ENCODE measurements around the gene WDR38. TPM values are rescaled to one million over a fixed set of nuclear protein-coding genes. Genes with fewer than 3 reads are reported as not detected.
A peak's percentile ranks its signal among the peaks of the same experiment; 100 is the strongest.

Gene WDR38
- total and polyA plus RNA-seq, 9 of the 15 experiments (the other 6 are each of a cell fraction or from before 2014, with no cell fraction given), result not detected

DNA sequence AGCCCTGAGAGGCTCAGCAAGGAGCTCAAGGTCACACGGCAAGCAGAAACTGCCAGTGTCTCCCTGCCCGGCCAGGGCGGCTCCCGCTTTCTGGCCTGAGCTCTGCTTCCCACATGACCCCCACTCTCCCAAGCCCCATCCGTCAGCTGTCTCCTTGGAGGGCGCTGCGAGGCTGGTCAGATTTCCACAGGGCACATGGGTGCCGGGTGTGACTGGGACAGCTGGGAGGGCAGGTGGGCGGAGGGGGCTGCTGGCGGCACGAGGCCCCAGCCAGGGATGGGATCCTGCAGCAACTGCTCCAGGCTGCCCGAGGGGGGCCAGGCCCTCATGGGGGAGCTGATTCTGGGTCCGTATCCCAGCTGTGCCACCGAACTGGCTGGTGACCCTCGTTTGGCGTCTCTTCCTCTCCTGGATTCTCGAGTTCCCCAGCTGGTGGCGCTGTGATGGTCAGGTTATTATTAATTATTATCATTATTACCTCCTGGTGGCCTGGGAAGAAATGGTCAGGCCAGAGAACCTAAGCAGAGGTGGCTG is 12.9 kb upstream of the WDR38 start (continued):
- TF ChIP-seq HMGN3 (IDR thresholded peaks at IDR 0.05; ENCODE audit: borderline replicate concordance, extremely low read depth, insufficient read length, low read depth, low read length) (peak; percentile 34), SMC3 (conservative IDR thresholded peaks at IDR 0.05; ENCODE audit: insufficient read depth, low read depth, low read length) (0 out of 2 replicates have a peak, but pooled peaks have one; percentile 17), PTBP1 (IDR thresholded peaks at IDR 0.05; ENCODE audit: low read depth, low read length) (no peak), ZKSCAN1 (IDR thresholded peaks at IDR 0.05; ENCODE audit: low read depth, low read length) (no peak), ZC3H8 (IDR thresholded peaks at IDR 0.05) (no peak), U2AF2 (optimal IDR thresholded peaks at IDR 0.05; ENCODE audit: low read depth, low read length) (no peak), MEF2D (tag; conservative IDR thresholded peaks at IDR 0.05; ENCODE audit: low read depth) (no peak), ZNF77 (CRISPR knock-in tag; IDR thresholded peaks at IDR 0.05) (no peak), MED1 (CRISPR knock-in tag; IDR thresholded peaks at IDR 0.05; ENCODE audit: borderline replicate concordance) (no peak), PCBP1 (IDR thresholded peaks at IDR 0.05; ENCODE audit: low read depth, low read length, poor library complexity, severe bottlenecking) (peak; percentile 56), SPI1 (IDR thresholded peaks at IDR 0.05; ENCODE audit: borderline replicate concordance, low read depth, low read length) (0 out of 2 replicates have a peak, but pooled peaks have one; percentile 20), COPS2 (conservative IDR thresholded peaks at IDR 0.05) (no peak), BRCA1 (IDR thresholded peaks at IDR 0.05) (no peak), BRCA1 (CRISPR knock-in tag; IDR thresholded peaks at IDR 0.05) (no peak)
- TF ChIP-seq, protein P1, sequence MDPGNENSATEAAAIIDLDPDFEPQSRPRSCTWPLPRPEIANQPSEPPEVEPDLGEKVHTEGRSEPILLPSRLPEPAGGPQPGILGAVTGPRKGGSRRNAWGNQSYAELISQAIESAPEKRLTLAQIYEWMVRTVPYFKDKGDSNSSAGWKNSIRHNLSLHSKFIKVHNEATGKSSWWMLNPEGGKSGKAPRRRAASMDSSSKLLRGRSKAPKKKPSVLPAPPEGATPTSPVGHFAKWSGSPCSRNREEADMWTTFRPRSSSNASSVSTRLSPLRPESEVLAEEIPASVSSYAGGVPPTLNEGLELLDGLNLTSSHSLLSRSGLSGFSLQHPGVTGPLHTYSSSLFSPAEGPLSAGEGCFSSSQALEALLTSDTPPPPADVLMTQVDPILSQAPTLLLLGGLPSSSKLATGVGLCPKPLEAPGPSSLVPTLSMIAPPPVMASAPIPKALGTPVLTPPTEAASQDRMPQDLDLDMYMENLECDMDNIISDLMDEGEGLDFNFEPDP (CRISPR knock-in tag; IDR thresholded peaks at IDR 0.05), result no peak
- TF ChIP-seq, protein P2, sequence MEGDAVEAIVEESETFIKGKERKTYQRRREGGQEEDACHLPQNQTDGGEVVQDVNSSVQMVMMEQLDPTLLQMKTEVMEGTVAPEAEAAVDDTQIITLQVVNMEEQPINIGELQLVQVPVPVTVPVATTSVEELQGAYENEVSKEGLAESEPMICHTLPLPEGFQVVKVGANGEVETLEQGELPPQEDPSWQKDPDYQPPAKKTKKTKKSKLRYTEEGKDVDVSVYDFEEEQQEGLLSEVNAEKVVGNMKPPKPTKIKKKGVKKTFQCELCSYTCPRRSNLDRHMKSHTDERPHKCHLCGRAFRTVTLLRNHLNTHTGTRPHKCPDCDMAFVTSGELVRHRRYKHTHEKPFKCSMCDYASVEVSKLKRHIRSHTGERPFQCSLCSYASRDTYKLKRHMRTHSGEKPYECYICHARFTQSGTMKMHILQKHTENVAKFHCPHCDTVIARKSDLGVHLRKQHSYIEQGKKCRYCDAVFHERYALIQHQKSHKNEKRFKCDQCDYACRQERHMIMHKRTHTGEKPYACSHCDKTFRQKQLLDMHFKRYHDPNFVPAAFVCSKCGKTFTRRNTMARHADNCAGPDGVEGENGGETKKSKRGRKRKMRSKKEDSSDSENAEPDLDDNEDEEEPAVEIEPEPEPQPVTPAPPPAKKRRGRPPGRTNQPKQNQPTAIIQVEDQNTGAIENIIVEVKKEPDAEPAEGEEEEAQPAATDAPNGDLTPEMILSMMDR (IDR thresholded peaks at IDR 0.05 in 2 of 3, conservative IDR thresholded peaks at IDR 0.05 in 1 of 3; ENCODE audit: insufficient read depth in 2 of 3, low read depth in 1 of 3, low read length in 3 of 3), result peak; percentile 67 to 84 (median 77)
- TF ChIP-seq, protein P3, sequence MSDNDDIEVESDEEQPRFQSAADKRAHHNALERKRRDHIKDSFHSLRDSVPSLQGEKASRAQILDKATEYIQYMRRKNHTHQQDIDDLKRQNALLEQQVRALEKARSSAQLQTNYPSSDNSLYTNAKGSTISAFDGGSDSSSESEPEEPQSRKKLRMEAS (CRISPR knock-in tag; IDR thresholded peaks at IDR 0.05), result no peak
- TF ChIP-seq, protein P4, sequence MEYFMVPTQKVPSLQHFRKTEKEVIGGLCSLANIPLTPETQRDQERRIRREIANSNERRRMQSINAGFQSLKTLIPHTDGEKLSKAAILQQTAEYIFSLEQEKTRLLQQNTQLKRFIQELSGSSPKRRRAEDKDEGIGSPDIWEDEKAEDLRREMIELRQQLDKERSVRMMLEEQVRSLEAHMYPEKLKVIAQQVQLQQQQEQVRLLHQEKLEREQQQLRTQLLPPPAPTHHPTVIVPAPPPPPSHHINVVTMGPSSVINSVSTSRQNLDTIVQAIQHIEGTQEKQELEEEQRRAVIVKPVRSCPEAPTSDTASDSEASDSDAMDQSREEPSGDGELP (CRISPR knock-in tag; IDR thresholded peaks at IDR 0.05; ENCODE audit: borderline replicate concordance), result peak; percentile 42; the same call in 1 of the 2 replicates
- TF ChIP-seq, protein P5, sequence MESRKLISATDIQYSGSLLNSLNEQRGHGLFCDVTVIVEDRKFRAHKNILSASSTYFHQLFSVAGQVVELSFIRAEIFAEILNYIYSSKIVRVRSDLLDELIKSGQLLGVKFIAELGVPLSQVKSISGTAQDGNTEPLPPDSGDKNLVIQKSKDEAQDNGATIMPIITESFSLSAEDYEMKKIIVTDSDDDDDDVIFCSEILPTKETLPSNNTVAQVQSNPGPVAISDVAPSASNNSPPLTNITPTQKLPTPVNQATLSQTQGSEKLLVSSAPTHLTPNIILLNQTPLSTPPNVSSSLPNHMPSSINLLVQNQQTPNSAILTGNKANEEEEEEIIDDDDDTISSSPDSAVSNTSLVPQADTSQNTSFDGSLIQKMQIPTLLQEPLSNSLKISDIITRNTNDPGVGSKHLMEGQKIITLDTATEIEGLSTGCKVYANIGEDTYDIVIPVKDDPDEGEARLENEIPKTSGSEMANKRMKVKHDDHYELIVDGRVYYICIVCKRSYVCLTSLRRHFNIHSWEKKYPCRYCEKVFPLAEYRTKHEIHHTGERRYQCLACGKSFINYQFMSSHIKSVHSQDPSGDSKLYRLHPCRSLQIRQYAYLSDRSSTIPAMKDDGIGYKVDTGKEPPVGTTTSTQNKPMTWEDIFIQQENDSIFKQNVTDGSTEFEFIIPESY (CRISPR knock-in tag; IDR thresholded peaks at IDR 0.05), result peak; percentile 53; the same call in 1 of the 2 replicates

All from K562 (cell line).